ENCODE results near the gene USP8.
"Not testable (repeated sequence)": the region's sequence is repeated elsewhere in the genome, so short reads cannot be mapped to it uniquely, and the experiment has no call there.

Gene USP8

DNA sequence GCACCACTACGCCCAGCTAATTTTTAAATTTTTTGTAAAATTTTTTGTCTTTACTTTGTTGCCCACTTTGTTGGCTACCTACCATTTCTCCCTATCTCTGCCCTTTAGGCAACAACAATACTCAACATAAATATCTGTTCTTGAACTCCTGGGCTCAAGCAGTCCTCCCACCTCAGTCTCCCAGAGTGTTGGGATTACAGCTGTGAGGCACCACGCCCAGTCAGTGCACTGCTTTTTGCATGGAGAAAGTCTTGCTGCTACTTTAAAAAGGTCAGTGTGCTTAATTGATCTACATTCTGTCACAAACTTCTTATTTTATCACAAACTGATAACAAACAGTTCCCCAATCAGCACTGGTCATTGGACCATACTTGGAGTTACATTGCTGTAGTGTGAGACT is 8.0 kb downstream of the USP8 start:
- intact Hi-C loops (cut with DNase I): no loop called here
- no peak for DNase-seq

GRCh38 chr15:50435772-50436171 is 11.6 kb downstream of the USP8 start:
- intact Hi-C loops (cut with DNase I): no loop called here
- DNase-seq: no peak

DNA sequence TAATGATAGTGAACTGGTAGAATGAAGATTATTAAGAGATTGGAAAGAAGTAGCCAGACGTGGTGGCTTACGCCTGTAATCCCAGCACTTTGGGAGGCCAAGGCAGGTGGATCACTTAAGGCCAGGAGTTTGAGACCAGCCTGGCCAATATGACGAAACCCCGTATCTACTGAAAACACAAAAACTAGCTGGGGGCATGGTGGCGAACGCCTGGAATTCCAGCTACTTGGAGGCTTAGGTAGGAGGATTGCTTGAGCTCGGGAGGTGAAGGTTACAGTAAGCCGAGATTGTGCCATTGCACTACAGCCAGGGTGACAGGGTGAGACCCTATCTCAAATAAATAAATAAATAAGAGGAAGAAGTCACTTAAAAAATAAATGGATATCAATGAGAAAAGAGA is 14.0 kb downstream of the USP8 start:
- DNase-seq: no peak
- intact Hi-C loops (cut with DNase I): no loop called here

DNA sequence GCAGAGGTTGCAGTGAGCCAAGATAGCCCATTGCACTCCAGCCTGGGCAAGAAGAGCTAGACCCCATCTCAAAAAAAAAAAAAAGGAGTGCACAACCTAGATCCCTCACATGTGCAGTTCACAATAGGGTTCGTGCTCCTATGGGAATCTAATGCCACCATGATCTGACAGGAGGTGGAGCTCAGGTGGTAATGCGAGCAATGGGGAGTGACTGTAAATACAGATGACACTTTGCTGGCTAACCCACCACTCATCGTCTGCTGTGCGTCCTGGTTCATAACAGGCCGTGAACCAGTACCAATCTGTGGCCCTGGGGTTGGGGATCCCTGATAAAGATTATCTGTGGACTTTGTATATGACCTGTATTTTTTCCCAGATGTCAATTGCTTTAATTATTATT is 16.7 kb downstream of the USP8 start:
- intact Hi-C loops (cut with DNase I): no loop called here
- DNase-seq: no peak

DNA sequence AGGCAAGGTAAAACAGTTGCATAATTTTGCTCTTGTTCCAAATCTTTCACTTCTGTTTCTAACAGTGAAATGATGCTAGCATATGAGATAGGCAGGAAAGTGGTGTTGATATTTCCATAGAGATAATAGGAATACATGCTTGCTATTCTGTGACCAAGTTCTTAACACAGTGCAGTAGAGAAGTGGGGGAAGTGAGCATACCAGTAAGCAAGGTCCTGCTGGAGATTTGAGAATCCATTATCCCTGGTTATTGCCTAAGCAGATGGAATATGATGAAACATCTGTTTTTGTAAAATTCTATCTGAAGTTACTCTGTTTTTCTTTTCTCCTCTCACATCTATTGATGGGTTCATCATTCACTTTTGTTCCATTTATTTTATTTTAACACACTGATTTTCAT is 28.7 kb downstream of the USP8 start:
- DNase-seq: no peak
- intact Hi-C loops (cut with DNase I): no loop called here

DNA sequence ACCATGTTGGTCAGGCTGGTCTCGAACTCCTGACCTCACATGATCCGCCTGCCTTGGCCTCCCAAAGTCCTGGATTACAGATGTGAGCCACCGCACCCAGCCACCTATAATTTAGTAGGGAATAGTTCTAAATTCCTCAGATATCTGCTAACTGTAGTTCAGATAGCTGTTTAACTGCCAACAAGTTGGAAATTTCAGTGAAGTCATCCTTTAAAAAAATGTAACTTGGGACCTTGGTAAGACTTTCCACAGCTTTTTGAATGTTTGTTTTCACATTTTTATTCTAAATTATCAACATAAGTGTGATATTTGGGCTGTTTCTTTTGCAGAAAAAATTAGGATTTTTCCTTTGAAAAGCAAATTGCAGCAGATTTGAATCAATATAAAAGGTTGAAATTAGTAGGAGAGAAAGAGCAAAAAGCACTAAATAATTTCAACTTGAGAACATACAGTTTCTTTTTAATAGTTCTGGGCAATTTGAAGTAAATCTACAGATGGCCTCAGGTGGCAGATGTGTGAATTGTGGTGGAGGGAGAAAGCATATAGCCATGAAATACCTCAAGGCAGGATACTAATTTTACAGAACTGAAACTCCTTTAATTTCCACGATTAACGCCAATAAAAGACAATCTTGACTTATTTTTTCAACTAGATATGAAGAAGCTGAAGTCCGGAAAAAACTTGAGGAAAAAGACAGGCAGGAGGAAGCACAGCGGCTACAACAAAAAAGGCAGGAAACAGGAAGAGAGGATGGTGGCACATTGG is 34.3 kb downstream of the USP8 start:
- DNase-seq: no peak
- intact Hi-C loops (cut with DNase I): no loop called here

- DNase-seq: no peak
- intact Hi-C loops (cut with DNase I): no loop called here
Observed at GRCh38 chr15:50463423-50464358, 39.5 kb downstream of the USP8 start.

DNA sequence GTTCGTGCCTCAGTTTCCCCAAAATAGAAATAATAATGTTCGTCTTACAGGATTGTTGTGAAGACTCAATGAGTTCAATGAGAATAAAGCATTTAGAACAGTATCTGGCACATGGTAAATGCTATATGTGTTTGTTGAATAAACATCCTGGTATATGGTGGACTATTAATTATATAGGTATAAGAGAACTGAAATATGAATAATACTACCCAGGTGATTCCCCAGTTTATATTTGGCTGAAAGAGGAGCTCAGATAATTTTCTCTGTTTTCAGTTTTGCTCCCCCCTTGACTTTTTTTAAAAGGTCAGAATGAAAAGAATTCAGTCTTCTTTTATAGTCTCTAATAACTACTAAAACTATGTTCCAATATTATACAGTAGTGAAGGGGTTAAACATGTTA is 46.9 kb downstream of the USP8 start:
- intact Hi-C loops (cut with DNase I): no loop called here
- no peak for DNase-seq

GRCh38 chr15:50476143-50476542 is 51.9 kb downstream of the USP8 start:
- intact Hi-C loops (cut with DNase I): no loop called here
- no peak for DNase-seq

GRCh38 chr15:50484781-50485180 is 60.6 kb downstream of the USP8 start:
- DNase-seq: no peak

GRCh38 chr15:50485389-50485788 is 61.2 kb downstream of the USP8 start:
- intact Hi-C loops (cut with DNase I): no loop called here
- DNase-seq: no peak

More at GRCh38 chr15:50484781-50485180, 60.6 kb downstream of the USP8 start:
- intact Hi-C loops (cut with DNase I): no loop called here

GRCh38 chr15:50487287-50487686 is 63.1 kb downstream of the USP8 start:
- no peak for DNase-seq
- intact Hi-C loops (cut with DNase I): no loop called here

DNA sequence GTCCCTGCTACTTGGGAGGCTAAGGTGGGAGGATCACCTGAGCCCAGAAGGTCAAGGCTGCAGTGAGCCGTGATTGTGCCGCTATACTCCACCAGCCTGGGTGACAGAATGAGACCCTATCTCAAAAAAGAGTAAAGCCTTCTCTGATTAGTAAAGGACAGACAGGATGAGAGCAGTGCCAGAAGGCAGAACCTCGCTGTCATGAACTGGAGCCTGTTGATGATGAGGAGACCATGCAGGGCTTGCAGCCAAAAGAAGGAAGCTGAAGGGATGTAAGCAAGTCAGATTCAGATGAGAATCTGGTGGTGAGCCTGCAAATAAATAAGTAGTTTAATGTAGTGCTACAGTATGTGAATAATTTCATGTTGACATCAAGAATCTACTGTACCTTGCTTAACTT is 69.4 kb downstream of the USP8 start:
- intact Hi-C loops (cut with DNase I): no loop called here
- DNase-seq: no peak

DNA sequence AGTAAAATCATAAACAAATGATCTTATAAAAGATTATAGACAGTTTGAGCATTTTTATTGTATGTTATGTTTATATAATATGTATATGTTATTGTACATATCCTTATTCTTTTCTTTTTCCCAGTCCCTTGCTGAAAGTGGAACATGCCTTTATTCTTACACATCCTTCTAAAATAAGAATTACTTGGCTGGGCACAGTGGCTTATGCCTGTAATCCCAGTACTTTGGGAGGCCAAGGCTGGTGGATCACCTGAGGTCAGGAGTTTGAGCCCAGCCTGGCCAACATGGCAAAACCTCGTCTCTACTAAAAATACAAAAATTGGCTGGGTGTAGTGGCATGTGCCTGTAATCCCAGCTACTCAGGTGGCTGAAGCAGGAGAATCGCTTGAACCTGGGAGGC is 70.3 kb downstream of the USP8 start:
- intact Hi-C loops (cut with DNase I): not testable (repeated sequence)

DNA sequence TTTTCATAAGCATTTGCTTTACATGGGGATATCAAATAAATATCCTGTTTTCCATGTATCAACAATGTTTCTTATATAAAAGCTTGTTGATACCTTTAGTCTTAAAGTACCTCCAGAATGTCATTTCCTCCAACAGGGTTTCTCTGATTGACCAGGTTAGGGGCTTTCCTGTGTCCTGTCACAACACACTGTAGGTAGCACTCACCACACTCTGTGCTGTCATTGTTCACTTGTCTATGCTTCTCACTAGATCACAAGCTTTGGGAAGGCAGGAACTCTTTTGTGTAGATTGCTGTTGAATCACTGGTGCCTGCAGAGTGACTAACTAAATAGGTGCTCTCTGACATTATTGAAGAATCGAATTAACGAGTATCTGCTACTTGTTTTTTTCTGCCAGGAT is 72.5 kb downstream of the USP8 start:
- no peak for DNase-seq
- intact Hi-C loops (cut with DNase I): no loop called here

More for the DNA sequence above, 70.3 kb downstream of the USP8 start:
- not testable (repeated sequence) for DNase-seq

DNA sequence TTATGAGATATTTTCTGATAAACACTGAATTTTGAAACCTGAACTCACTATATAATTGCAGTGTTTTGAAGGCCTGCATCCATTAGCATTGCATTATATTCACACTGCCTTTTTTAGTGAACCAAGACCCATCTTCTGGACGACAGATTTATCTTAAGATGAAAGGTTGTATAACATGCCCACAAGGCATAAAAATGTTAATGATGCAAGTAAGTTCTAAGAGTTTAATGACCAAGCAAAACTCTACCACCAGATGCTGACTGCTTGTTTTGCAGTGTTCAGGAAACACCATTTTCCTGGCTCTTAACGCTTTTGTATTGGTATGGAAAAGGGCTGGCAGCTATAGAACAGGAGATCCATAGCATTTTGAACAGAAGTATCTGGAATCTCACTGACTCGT is 76.1 kb downstream of the USP8 start:
- no peak for DNase-seq
- intact Hi-C loops (cut with DNase I): no loop called here

GRCh38 chr15:50501815-50502214 is 77.6 kb downstream of the USP8 start:
- intact Hi-C loops (cut with DNase I): no loop called here
- no peak for DNase-seq

GRCh38 chr15:50503144-50503543 is 78.9 kb downstream of the USP8 start:
- intact Hi-C loops (cut with DNase I): no loop called here
- DNase-seq: no peak

DNA sequence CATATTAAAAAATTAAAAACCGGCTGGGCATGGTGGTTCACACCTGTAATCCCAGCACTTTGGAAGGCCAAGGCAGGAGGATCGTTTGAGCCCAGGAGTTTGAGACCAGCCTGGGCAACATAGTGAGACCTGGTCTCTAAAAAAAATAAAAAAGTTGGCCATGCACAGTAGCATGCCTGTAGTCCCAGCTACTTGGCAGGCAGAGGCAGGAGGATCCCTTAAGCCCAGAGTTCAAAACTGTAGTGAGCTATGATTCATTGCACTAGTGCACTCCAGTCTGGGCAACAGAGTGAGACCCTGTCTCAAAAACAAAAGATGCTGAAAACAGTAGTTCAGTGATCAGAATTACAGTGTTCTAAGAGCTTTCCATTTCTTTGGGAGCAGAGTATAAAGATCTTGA is 81.5 kb downstream of the USP8 start:
- intact Hi-C loops (cut with DNase I); DNase-seq: not testable (repeated sequence)

GRCh38 chr15:50506121-50506520 is 81.9 kb downstream of the USP8 start:
- DNase-seq: peak; percentile 6 to 79 (median 50)

More at GRCh38 chr15:50506121-50506520, 81.9 kb downstream of the USP8 start:
- intact Hi-C loops (cut with DNase I): no loop called here

Measured in head of caudate nucleus (tissue), 42 donors.